GM12801 (cell line): ENCODE data around the gene CDH23.

Experiments used
- TF ChIP-seq, protein P1 (sequence below): IDR thresholded peaks from one replicate; pipeline ENCODE4 v1.5.1; 2011; ENCODE audit warnings: control low read depth; ENCODE audit not compliant: insufficient read length; ENCODE audit errors: extremely low read depth

Gene CDH23

DNA sequence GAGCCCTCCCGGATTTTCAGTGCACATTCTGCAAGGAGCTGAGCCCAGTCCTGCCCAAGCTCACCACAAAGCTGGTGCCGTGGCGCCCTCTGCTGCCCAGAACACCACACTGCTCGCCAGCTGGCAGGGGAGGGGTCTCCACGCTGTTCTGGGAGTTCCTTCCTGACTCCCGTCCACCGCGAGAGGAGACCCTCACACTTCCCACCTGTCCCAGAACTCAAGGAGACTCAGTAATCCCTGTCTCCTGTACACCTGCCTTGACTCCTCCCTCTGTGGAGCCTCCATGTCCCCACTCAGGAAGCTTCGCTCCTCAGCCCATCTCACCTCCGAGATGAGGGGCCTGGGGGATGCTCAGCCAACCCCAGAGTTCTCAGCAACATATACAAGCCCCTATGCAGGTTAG, 311.6 kb downstream of the CDH23 start:
- TF ChIP-seq, protein P1, sequence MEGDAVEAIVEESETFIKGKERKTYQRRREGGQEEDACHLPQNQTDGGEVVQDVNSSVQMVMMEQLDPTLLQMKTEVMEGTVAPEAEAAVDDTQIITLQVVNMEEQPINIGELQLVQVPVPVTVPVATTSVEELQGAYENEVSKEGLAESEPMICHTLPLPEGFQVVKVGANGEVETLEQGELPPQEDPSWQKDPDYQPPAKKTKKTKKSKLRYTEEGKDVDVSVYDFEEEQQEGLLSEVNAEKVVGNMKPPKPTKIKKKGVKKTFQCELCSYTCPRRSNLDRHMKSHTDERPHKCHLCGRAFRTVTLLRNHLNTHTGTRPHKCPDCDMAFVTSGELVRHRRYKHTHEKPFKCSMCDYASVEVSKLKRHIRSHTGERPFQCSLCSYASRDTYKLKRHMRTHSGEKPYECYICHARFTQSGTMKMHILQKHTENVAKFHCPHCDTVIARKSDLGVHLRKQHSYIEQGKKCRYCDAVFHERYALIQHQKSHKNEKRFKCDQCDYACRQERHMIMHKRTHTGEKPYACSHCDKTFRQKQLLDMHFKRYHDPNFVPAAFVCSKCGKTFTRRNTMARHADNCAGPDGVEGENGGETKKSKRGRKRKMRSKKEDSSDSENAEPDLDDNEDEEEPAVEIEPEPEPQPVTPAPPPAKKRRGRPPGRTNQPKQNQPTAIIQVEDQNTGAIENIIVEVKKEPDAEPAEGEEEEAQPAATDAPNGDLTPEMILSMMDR, result no peak

DNA sequence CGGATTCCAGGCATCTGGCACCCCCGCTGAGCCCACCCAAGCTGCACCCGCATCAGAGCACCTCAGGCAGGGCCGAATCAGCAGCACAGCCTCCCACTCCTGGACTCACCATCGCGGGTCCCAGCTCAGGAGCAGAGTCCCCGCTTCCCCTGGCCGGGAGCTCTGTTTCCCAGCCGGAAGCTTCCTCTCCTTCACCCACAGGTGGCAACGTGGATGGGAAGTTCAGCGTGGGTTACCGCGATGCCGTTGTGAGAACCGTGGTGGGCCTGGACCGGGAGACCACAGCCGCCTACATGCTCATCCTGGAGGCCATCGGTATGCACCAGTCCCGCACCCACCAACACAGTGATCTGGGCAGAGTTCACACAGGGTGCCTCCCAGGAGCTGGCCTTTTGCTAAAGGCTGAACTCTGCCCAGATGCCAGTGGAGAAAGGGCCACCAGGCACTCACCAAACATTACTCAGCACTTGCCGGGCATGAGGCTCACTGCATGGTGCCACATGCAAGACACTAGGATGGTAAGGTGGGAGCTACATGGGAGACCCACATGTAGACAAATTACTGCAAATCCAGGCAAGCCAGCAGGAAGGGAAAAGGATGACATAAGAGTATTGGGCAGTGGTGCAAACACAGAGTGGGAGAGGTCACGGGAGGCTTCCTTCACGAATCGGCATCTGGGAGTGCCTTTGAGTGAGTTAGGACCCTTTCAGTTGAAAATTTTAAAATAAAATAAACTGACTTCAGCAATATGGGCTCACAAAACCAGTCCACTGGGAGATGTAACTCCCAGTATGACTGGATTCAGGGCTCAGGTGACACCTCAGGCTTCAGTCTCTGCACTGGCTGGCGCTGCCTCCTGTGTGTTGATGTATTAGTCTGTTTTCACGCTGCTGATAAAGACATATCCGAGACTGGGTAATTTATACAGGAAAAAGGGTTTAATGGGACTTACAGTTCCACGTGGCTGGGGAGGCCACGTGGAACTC, 312.5 kb downstream of the CDH23 start:
- TF ChIP-seq, protein P1, result no peak

GRCh38 chr10:71710519-71710918, 313.8 kb downstream of the CDH23 start:
- TF ChIP-seq, protein P1, result no peak

DNA sequence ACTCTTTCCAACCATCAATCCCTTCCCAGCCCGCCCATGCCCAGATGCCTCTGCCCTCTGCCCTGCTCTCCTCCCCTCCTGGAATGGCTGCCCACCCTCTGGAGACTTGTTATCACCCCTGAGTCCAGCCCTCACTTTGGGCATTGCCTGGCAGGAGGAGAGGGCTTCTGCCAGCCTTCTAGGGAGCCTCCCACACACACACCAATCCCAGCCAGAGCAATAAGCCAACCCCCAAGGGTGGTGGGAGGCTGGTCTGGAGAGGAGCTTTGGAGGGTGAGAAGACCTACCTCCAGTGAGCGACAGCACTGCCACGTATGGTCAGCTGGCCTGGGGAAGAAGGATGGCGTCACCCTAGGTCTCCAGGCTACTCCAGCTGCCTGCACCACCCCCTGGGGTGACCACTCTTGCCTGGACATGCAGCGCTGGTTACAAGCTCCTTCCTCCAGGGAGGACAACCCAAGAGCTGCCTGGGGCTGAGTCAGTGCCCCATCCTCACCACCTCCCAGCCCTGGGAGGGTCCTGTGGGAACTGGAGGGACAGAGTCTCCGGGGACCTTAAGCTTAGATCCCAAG, 314.4 kb downstream of the CDH23 start:
- TF ChIP-seq, protein P1, result no peak

GRCh38 chr10:71712170-71712569, 315.4 kb downstream of the CDH23 start:
- TF ChIP-seq, protein P1, result no peak

- TF ChIP-seq, protein P1, result no peak
These were observed 315.9 kb downstream of the CDH23 start for GRCh38 chr10:71712572-71713134.

GRCh38 chr10:71713135-71714030, 316.7 kb downstream of the CDH23 start:
- TF ChIP-seq, protein P1, result no peak
